LNCaP clone FGC (cell line): ENCODE data around the gene FRMD6.

Source experiments
- DNase-seq: peaks from one replicate; pipeline ENCODE4 v3.0.0-alpha.2; 2011; ENCODE audit warnings: low read depth
- H3K4me3 ChIP-seq: 2 replicates; pipeline ENCODE4 v1.5.1; 2011; ENCODE audit warnings: mild to moderate bottlenecking, low read depth, low read length, control low read depth
- CTCF ChIP-seq: IDR thresholded peaks from 2 replicates; pipeline ENCODE4 v1.5.1; 2012; ENCODE audit warnings: mild to moderate bottlenecking; ENCODE audit not compliant: control insufficient read depth, insufficient read depth; ENCODE audit errors: extremely low read depth

The FRMD6 gene

DNA sequence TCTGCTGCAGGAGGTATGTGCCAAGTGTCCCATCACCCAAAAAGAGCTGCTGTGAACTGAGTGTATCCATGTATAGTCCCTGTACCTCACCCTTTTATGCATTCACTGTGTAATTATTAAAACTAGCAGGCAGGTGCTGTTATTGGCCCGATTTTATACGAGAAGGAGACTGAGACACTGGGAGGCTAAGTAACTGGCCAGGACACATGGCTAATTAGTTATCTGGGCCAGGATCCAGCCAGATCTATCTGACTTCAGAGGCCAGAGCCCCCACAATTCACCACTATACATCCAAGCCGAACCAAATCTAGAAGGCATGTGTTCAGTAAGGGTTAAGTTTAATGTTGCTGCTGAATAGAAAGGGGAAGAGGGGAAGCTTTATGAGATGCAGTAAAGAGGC, 73.4 kb downstream of the FRMD6 start:
- TF ChIP-seq CTCF: no peak
- DNase-seq: no peak
- H3K4me3 ChIP-seq: no peak overlapping the region

DNA sequence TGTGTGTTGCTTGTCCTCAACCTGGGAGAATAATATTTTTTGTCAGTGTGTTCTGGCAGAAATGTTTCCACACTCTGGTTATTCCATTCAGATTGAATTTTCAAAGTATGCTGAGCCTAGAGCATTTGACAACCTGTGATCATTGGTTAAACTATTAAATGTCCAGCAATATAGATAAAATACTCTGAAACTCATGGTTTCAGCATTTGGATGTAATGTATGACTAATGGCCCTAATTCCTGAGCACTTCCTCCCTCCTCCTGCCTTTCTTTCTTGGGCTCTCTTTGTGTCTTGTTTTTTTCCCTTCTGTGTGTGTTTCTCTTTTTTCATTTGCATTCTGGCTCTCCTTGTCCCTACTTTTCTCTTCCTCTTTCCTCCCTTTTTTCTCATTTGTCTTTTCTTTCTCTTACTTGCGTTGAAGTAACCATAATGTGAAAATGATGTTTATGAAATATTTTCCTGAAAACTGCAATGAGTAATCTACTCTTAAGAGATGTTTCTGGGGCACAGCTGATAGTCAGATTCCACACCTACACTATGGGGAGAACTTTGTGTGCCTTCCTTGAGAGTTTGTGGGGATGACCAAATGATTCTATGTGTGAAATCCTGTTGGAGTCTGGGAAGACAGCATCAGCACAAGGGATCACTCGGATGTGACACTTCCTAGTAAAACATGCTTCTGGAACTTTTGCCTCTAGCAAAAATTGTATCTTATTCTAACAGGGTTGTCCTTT, 74.6 kb downstream of the FRMD6 start:
- DNase-seq: no peak
- TF ChIP-seq CTCF: no peak

DNA sequence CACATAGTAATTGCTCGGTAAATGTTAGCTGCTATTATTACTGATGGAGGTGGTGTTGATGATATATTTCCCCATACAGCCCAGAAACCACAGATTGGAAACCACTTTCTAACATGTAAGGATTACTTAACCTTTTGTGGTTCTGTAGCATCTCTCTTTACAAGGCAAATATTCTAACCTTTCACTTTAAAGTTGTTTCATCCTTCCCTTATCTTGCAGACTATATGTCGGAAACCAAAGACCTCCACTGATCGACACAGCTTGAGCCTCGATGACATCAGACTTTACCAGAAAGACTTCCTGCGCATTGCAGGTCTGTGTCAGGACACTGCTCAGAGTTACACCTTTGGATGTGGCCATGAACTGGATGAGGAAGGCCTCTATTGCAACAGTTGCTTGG, 75.8 kb downstream of the FRMD6 start:
- DNase-seq: no peak
- no peak for TF ChIP-seq CTCF
- H3K4me3 ChIP-seq: no peak overlapping the region

More for the DNA sequence above, 74.6 kb downstream of the FRMD6 start:
- no peak overlapping the region for H3K4me3 ChIP-seq

- DNase-seq: no peak
- no peak overlapping the region for H3K4me3 ChIP-seq
- no peak for TF ChIP-seq CTCF
Observed at GRCh38 chr14:51730098-51730497, 78.4 kb downstream of the FRMD6 start.

GRCh38 chr14:51730684-51731083, 79.0 kb downstream of the FRMD6 start:
- no peak for DNase-seq

GRCh38 chr14:51732494-51733112, 80.9 kb downstream of the FRMD6 start:
- no peak for TF ChIP-seq CTCF
- no peak for DNase-seq
- H3K4me3 ChIP-seq: no peak overlapping the region

More at GRCh38 chr14:51730684-51731083, 79.0 kb downstream of the FRMD6 start:
- no peak overlapping the region for H3K4me3 ChIP-seq
- TF ChIP-seq CTCF: no peak
